ENCODE data around the gene PSMA5.

- TF ChIP-seq CTCF (IDR thresholded peaks at IDR 0.05), result no peak
- no peak for TF ChIP-seq PREB (CRISPR knock-in tag; IDR thresholded peaks at IDR 0.05; ENCODE audit: borderline replicate concordance)
- no peak for TF ChIP-seq ATF2 (CRISPR knock-in tag; IDR thresholded peaks at IDR 0.05; ENCODE audit: borderline replicate concordance, low read depth)
- TF ChIP-seq FOXP4 (CRISPR knock-in tag; IDR thresholded peaks at IDR 0.05), result no peak
- TF ChIP-seq FOXJ3 (CRISPR knock-in tag; IDR thresholded peaks at IDR 0.05; ENCODE audit: borderline replicate concordance), result no peak
- no peak for TF ChIP-seq ZNF263 (CRISPR knock-in tag; IDR thresholded peaks at IDR 0.05; ENCODE audit: low read depth)
- TF ChIP-seq ELF4 (CRISPR knock-in tag; IDR thresholded peaks at IDR 0.05; ENCODE audit: low read depth), result no peak
- no peak for TF ChIP-seq E2F4 (CRISPR knock-in tag; IDR thresholded peaks at IDR 0.05; ENCODE audit: borderline replicate concordance, low read depth)
- no peak for TF ChIP-seq IRF2 (CRISPR knock-in tag; IDR thresholded peaks at IDR 0.05; ENCODE audit: borderline replicate concordance, low read depth)
- no peak for TF ChIP-seq NR3C1 (CRISPR knock-in tag; conservative IDR thresholded peaks at IDR 0.05; ENCODE audit: low read depth)
- no peak for TF ChIP-seq ESRRA (CRISPR knock-in tag; IDR thresholded peaks at IDR 0.05; ENCODE audit: borderline replicate concordance)
Measured at GRCh38 chr1:109356505-109356904, 69.7 kb downstream of the PSMA5 start.

All from WTC11 (cell line).